GM18502 (cell line): ENCODE results near the gene CHPF2.

ENCODE experiments used
- ATAC-seq: cut with Tn5 transposase; IDR thresholded peaks from one replicate; pipeline ENCODE4 v1.9.1; 2021; ENCODE audit warnings: mild to moderate bottlenecking; ENCODE audit not compliant: unreplicated experiment, poor library complexity

The CHPF2 gene

GRCh38 chr7:151256410-151257045 lies 24.2 kb downstream of the CHPF2 start:
- ATAC-seq = no peak

GRCh38 chr7:151257990-151258389 lies 25.7 kb downstream of the CHPF2 start:
- ATAC-seq = no peak

DNA sequence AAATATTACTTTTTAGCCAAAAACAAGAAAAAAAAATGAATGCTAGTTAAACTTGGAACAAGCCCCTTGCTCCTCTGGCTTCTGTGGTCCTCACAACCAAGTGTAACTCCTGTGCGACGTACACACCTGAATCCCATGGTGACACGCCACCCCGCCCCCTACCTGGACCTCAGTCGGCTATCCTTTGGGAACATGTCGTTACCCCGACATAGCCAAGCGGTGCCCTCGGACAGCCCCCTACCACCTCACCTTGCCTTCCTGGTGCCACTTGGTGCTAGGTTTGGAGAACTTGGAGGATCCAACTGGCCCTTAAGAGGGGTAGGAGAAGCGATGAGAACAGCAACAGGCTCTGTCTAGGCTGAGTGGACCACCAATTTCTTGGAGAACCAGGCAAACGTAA lies 28.2 kb downstream of the CHPF2 start:
- no peak for ATAC-seq

DNA sequence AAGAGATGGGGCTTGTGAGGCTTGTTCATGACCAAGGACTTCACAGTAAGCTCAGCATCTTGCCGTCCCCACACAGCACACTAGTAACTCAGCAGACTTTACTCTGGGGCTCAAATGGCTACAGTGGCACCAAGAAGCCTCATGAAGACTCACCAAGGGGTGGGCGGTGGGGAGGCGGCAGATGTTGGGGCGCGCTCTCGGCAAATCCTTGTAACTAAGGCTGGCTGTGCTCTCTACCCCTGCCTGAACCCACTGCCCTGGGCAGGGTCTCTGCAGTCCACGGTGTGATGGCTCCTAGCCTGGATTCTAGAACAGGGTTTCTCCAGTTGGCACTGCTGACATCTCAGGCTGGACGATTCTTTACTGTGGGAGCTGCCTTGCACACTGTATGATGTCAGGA lies 28.6 kb downstream of the CHPF2 start:
- ATAC-seq = no peak

- no peak for ATAC-seq
Observed at GRCh38 chr7:151261529-151261928, 29.2 kb downstream of the CHPF2 start.

GRCh38 chr7:151264615-151265014 lies 32.3 kb downstream of the CHPF2 start:
- ATAC-seq = no peak

DNA sequence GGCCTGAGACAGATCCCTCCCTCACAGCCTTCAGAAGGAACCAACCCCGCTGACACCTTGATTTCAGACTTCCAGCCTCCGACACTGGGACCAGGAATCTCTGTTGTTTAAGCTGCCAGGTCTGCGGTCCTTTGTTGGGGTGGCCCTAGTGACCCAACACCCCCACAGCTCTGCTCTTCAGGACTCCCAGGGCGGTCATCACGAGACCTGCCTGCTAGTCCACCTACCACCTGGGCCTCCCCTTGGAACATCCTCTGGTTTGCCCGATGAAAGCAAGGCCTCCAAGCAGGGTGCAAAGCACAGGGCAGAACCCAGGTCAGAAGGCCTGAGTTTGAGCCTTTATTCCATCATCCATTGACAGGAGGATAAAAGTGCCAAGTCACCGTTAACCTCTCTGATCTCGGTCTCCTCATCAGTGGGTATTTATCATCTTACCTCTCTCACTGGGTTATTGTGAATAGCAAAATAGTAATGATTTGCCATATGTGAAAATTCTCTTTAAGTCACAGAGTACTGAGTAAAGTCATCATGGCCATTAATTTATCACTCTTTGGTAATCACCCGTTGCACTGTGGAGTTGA lies 33.2 kb downstream of the CHPF2 start:
- no peak for ATAC-seq

DNA sequence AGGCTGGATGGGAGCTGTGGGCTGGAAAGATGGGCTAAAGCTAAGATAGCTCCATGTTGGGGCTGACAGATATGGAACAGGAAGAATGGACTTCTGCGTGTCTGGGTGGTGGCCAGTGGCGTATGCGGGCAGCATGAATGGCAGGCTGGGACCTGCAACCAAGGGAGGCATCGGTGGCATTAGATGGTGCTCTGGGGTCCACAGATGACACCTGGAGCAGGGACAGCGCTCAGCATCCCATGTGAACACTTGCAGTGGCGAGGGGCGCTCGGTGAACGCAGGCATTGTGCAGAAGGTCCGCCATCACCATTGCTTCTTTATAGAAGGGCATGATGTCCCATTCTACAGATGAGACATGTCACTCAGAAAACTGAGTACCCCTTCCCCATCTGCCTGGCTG lies 37.2 kb downstream of the CHPF2 start:
- ATAC-seq = no peak

DNA sequence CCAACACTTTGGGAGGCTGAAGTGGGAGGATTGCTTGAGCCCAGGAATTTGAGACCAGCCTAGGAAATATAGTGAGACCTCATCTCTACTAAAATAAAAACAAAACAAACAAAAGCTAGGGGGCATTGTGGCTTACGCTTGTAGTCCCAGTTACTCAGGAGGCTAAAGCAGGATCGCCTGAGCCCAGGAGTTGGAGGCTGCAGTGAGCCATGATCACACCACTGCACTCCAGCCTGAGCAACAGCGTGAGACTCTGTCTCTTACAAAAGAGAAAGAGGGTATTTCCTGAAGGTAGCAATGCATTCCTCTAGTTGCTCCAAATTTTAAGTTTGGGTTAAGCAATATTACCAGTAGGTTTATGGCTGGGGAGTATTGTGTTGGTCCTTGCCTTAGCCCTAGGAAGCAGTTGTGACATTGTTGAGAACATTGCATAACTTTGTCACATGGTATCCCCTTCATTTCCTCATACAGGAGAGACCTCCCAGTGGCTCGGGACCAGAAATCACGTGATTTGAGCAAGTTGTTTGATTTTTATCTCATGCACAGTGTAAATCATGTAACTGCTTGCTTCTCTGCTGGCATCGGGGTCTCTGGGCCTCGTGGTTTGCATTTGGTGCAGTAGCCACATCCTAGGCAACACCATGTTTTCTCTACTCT lies 39.5 kb downstream of the CHPF2 start:
- no peak for ATAC-seq

DNA sequence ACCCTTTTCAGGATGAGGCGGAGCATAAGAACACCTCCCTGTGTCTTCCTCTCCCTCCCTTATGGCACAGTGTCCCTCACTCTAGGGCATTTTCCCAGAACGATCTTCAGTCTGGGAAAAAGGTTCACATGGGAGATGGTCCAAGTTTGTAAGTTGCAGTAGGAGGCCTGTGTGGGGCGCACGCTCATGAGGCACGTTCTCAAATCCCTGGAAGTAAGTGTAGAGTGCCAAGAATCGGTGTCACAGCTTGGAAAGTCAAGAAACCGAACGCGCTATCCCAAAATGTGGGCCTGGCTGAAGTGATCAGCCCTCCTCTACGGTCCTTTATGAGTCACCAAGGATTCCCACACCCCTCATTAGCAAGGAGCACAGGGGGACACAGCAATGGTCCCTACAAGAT lies 40.1 kb downstream of the CHPF2 start:
- no peak for ATAC-seq

GRCh38 chr7:151272877-151273276 lies 40.6 kb downstream of the CHPF2 start:
- no peak for ATAC-seq

DNA sequence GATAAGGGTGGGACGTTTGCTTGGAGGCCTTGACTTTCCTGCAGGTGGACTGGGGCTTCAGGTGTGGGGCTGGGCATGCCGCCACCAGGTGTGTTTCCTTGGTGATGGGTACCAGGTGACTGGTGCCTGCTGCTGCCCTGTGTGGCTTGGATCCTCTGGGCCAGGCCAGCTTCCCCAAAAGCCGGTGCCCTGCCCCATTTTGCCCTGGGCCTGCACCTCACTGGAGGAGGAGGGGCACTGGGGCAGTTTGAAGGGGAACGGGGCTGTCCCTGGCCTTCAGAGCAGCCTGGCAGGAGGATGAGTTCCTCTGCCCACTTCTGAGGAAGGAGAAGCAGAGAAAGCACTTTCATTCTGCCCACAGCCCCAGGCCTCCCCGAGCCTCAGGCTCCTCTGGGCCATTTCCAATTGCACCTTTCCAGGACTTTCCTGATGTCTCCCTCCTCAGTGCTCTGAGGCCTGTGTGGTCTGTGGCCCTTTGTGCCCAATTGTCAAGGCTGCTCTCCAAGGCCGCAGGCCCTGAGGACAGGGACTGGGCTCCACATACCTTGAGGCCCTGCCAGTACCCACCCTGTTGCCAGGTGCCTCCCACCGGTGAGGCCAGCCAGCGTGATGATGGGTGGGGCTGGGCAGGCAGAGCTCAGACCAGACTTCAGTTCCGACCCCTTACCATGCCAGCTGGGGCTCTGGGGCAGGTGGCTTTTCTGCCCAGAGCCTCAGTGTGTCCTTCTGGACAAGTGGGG lies 41.5 kb downstream of the CHPF2 start:
- no peak for ATAC-seq

DNA sequence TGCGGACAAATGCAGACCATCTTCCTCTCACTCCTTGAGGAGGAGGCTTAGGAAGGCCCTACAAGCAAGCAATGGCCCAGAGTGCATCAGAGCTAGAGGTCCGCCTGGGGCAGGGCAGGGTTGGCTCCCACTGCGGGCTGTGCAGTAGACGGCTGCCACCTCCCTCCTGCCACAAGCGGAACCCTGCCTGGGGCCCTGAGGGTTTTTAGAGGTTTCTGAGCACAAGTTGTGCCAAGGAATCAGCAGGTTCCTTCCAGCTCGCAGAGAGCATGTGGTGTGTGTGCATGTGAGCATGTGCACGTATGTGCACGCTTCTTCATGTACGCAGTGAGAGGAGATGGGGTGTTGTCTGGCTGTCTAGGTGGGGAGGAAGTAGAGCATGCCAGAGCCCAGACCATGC lies 42.1 kb downstream of the CHPF2 start:
- ATAC-seq = no peak

- no peak for ATAC-seq
Observed at GRCh38 chr7:151274936-151275812, 42.9 kb downstream of the CHPF2 start.

- no peak for ATAC-seq
Observed at GRCh38 chr7:151275813-151276577, 43.7 kb downstream of the CHPF2 start.

DNA sequence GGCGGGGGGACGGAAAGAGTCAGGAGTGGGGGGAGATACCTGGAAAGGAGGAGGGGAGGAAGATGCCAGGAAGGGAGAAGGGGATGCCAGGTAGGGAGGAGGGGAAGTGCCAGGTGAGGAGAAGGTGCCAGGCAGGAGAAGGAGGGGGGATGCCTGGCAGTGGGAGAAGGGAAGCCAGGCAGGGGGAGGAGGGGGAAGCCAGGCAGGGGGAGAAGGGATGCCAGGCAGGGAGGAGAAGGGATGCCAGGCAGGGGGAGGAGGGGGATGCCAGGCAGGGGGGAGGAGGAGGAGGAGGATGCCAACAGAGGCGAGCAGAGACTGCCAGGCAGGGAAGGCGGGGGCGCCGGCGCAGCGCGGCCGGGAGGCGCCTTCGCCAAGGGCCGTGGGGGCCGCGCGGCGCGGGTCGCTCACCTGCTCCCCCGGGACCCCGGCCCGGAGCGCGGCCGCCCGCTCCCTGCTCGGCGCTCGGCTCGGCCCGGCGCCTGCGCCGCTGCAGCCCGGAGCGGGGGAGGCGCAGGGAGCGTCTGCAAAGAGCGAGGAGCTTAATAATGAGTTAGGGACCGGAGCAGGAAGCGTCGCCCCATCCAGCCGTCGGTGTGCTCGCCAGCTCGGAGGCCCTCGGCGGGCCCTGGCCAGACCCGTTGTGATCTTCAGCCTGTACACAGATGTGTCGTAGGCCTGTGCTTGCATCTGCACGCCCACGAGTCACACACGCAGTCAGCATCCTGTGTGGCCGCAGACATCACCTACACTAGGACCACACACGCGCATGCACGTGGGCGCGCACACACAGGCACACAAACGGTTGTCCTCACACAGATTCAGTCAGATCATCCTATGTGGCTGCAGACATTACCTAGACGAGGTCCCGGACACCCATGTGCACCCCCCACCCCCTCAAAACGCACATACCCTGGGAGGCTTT lies 44.6 kb downstream of the CHPF2 start:
- ATAC-seq = peak; percentile 62

DNA sequence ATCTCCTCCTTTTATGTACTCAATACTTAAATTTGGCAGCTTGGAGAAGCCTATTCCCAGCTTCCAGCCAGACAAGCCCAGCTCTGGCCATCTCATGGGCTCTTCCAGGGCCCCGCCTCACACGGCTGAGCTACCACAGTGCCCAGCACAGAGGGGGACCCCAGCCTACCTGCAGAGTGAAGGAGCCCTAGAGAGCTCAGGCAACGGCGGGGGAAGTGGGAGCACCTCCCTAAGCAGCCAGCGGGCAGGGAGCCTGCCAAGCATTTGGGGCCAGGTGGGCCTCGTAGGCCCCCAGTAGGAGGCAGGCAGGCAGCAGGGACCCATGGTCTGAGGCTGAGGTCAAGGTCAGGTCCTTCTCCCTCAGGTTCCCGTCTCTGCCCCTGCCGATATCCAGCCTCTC lies 45.3 kb downstream of the CHPF2 start:
- no peak for ATAC-seq

DNA sequence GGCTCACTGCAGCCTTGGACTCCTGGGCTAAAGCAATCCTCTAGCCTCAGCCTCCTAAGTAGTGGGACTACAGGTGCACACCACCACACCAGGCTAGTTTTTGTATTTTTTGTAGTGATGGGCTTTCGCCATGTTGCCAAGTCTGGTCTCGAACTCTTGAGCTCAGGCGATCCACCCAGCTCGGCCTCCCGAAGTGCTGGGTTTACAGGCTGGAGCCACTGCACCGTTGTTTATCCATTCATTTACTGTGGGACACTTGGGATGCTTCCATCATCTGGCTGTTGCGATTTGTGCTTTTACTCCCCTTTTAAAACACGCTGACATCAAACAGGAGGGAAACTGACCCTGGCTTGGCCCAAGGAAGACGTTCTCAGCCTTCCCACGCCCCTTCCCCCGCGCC lies 46.7 kb downstream of the CHPF2 start:
- no peak for ATAC-seq

- ATAC-seq = no peak
Observed at GRCh38 chr7:151279868-151280267, 47.6 kb downstream of the CHPF2 start.
